Stimulated activated CD4-positive, alpha-beta T cell treated with anti-CD3 and anti-CD28 coated beads, Interleukin-4, amount 100 ng/mL, for 48 hours (primary cell): Measurements from ENCODE around the gene MMP13.

Source experiments
- DNase-seq, 2 donors: peaks; one replicate each; pipeline ENCODE4 v3.0.0-alpha.2; 2020; ENCODE audit warnings: low read depth in 2 of 2

Gene MMP13

GRCh38 chr11:102900346-102900745 lies 55.2 kb downstream of the MMP13 start:
- DNase-seq = no peak
